HG03442 (cell line): ENCODE results near the gene CEMIP.

ENCODE experiments used
- ATAC-seq: cut with Tn5 transposase; IDR thresholded peaks from one replicate; pipeline ENCODE4 v1.9.1; 2021; ENCODE audit warnings: mild to moderate bottlenecking, moderate library complexity; ENCODE audit not compliant: unreplicated experiment

The CEMIP gene

GRCh38 chr15:80923668-80924067 lies 144.5 kb downstream of the CEMIP start:
- ATAC-seq, result no peak

DNA sequence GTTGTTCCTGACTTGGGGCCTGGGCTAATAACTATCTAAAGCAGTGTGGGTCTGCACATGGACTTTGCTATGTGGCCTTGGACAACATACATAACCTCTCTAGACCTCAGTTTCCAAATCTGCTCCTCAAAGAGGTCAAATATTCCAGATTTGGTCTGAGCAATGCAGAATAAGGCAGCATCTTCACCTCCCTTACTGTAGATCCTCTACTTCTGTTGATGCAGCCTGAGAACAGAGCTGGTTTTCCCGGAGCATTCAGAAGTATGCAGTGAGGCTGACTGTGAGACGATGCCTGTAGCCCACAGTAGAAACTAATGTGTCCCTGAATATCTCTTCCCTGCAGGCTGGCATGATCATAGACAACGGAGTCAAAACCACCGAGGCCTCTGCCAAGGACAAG lies 145.1 kb downstream of the CEMIP start:
- ATAC-seq, result no peak

DNA sequence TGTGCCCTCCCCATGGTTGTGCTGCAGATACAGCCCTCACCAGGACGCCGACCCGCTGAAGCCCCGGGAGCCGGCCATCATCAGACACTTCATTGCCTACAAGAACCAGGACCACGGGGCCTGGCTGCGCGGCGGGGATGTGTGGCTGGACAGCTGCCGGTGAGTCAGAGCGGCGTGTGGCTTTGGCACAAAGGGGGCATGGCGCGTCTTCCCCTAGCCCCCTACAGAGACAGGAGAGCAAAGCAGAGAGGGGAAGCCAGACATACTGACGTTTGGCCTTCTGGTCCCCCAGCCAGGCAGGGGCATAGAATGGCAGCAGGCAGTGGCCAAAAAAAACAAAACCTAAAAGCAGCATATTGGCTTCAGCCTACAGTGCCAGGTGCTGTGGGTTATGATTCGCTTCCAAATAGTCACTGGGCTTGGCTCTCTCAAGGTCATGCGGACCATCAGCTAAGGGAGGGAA lies 146.5 kb downstream of the CEMIP start:
- ATAC-seq, result no peak

DNA sequence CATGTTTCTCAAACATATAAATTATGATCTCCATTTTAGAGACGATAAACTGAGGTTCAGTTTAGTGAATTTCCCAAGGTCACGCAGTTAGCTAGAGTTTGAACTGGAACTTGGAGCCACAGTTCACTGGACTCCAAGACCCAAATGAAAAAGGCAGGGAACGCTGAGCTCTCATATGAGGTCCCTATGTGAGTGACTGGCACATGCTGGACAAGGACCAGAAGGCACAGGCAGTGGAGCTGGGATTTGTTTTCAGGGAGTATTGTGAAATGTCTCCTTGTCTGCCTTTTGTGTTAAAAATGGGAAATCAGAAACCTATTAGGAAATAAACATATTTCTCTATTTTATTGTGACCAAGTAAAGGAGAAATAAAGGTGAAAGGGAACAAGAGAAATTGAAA lies 147.0 kb downstream of the CEMIP start:
- ATAC-seq, result no peak

DNA sequence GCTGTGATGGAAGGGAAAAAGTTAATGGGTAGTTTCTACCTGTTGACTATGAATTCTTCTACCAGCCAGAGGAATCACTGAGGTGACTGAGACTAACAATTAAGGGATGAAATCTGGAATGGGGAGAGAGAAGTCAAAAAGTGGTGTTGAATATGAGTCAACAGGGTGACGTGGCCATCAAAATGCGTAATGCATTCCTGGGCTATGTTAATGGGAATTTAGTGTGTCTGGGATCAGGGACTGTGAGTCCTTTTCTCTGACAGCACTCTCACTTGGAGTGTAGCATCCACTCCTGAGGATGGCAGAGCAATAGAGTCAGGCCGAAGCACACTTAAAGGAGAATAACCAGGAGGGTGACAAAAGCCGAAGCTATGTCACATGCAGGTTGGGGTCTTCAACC lies 150.1 kb downstream of the CEMIP start:
- no peak for ATAC-seq

GRCh38 chr15:80929689-80930088 lies 150.5 kb downstream of the CEMIP start:
- no peak for ATAC-seq

- ATAC-seq, result no peak
Observed at GRCh38 chr15:80931191-80931590, 152.0 kb downstream of the CEMIP start.

DNA sequence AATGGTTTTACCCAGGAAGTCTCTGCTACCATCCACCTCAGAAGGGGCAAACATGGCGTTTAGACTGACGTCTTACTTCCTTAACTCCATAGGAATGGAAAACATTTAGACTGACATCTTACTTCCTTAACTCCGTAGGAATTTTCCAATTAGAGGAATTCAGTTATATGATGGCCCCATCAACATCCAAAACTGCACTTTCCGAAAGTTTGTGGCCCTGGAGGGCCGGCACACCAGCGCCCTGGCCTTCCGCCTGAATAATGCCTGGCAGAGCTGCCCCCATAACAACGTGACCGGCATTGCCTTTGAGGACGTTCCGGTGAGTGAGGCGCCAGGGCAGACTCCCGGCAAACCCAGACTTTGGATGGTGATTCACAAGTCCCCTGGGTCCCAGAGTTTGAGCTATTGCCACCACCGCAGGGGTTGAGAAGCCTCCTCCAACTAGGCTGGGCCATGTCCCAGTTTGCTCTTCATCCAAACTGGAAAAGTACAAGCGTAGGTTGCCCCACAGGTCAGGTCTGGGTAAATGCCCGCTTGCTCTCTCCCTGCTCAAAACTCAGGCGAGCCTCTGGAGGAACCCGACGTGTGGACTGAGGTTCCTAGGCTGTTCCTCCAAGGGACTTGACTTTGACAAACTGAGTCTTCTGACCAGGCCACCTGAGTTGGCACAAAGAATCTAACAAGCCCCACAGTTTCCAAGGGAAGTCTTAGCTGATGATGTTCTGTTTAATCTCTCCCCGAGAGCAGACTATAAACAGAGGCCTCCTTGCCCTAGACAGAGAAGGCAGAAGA lies 152.7 kb downstream of the CEMIP start:
- no peak for ATAC-seq

DNA sequence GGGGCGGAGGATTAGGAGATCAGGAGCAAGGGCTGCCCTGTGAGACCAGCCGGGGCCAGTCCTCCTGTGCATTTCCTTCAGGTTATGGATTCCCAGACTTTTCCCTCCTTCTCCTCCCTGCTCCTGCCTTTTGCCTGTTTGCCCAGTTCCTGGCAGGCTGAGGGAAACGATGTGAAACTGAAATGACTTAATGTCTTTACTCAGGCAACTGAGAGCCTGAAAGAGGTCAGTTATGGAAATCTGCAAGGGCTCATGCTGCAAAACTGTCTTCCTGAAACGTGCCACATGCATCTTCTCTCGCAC lies 153.3 kb downstream of the CEMIP start:
- ATAC-seq, result no peak

DNA sequence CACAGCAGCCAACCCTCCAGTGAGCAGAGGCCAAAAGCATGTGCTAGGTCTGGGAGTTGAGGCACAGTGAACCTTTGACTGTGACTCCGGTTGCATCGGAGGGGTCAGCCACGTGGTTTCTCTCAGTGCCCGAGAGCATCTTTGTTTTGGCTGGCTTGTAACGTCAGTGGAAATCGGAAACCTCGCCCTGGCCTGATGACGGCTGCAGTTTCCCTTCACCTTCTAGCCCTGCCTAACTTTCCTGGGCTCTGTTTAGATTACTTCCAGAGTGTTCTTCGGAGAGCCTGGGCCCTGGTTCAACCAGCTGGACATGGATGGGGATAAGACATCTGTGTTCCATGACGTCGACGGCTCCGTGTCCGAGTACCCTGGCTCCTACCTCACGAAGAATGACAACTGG lies 153.8 kb downstream of the CEMIP start:
- ATAC-seq, result no peak

DNA sequence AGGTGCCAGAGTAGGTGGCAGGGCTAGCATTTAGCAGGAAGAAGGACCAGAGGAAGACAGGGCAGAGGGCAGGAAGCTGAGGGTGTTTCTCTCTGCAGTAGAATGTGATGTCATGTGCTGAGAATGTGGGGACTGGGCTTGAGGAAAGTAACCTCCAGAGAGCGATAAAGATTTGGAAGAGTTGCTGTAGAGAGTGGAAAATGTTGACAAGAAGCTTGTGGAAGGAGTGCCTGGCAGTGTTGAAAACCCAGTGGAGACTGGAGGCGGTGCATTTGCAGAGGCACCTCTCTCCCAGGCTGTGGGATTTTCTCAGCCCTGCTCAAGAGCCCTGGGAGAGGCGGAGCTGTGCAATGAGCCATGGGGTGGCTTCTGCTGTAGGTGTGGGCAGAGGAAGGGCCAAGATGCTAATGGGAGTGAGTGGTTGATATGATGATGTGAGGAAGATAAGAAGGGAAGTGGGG lies 155.6 kb downstream of the CEMIP start:
- ATAC-seq, result no peak

DNA sequence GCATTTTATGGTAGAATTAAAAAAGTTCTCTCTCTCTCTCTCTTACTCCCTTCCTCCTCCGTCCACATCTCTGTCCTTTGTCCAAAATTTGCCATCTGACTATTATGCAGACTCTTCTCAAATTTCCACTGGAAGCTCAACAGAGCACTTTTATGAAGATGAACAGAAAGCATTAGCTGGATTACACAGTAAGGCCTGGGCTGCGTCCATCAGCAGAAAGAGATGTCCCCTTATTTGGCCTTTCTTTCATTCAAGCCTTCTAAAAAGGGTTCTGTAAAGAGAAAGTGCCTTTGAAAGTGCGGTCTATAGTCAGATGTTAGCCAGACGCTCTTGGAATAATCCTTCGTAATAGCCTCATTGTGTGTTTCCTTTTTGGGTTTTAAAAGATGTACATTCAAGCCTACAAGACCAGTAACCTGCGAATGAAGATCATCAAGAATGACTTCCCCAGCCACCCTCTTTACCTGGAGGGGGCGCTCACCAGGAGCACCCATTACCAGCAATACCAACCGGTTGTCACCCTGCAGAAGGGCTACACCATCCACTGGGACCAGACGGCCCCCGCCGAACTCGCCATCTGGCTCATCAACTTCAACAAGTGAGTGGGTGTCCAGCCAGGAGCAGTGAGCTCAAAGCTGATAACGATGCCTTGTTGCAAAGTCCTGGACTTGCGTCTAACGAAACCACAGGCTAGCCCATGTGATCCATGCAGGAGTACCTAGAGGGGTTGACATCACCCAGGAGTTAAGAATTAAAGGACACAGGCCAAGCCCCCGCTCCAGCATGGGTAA lies 157.3 kb downstream of the CEMIP start:
- ATAC-seq, result no peak

- no peak for ATAC-seq
Observed at GRCh38 chr15:80937718-80938117, 158.5 kb downstream of the CEMIP start.

DNA sequence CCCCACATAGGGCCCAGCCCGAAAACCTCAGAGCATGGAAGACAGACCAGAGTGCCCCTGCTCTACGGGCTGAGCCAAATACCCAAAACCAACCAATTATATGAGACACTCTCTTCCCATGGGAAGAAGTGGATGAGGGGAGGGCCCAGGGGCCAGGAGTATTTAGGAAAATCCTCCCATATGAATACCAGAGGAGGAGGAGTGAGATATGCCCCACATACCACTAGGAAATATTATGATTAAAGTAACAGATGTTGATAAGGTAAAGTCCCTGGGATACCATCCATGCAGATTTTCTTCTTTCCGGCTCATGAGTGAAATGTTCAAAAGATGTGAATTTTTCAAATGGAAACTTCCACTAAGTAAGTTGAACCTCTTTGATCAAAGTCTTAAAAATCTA lies 160.0 kb downstream of the CEMIP start:
- ATAC-seq, result no peak

- ATAC-seq, result no peak
Observed at GRCh38 chr15:80940331-80940730, 161.2 kb downstream of the CEMIP start.

GRCh38 chr15:80940851-80941250 lies 161.7 kb downstream of the CEMIP start:
- no peak for ATAC-seq

- no peak for ATAC-seq
Observed at GRCh38 chr15:80942266-80942665, 163.1 kb downstream of the CEMIP start.

GRCh38 chr15:80942746-80943565 lies 163.8 kb downstream of the CEMIP start:
- no peak for ATAC-seq

- no peak for ATAC-seq
Observed at GRCh38 chr15:80944818-80945217, 165.6 kb downstream of the CEMIP start.

- ATAC-seq, result no peak
Observed at GRCh38 chr15:80945605-80946004, 166.4 kb downstream of the CEMIP start.

DNA sequence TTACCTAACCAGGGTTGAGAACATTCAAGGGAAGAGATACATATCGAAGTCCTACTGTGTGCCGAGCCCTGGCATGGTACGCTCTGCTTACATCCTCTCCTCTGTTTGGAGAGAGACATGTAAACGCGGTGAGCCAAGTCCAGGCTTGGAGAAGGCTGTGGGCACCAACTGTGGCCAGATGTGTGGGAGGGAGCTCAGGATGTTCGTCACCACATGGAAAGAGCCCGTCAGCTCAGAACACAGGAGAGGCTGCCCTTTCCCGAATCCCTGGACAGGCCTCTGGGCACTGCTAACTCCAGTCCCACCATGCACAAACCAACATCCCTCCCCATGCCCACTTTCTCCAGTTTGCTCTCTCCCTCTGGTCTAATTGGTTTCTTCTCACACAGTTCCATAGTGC lies 167.4 kb downstream of the CEMIP start:
- ATAC-seq, result no peak
